Spinal cord (tissue), 10 donors: ENCODE data around the gene OR4D2. TPM values are rescaled to one million over a fixed set of nuclear protein-coding genes. Genes with fewer than 3 reads are reported as not detected.

Experiments used
- DNase-seq, 6 donors: peaks; one replicate each; pipeline versions ENCODE4 v3.0.0 to v3.0.0-alpha.2; 2013 to 2015; ENCODE audit warnings: low spot score in 6 of 6, low read depth in 4 of 6
- H3K27ac ChIP-seq: one replicate; pipeline ENCODE4 v1.5.1; 2013; ENCODE audit warnings: low read depth, low read length, control low read depth
- H3K27me3 ChIP-seq: one replicate; pipeline ENCODE4 v1.6.1; 2013; ENCODE audit warnings: low read length; ENCODE audit not compliant: control insufficient read depth, insufficient read depth
- H3K36me3 ChIP-seq: one replicate; pipeline ENCODE4 v1.6.1; 2013; ENCODE audit warnings: low read length; ENCODE audit not compliant: control insufficient read depth, insufficient read depth
- H3K4me1 ChIP-seq: one replicate; pipeline ENCODE4 v1.6.1; 2013; ENCODE audit warnings: low read length; ENCODE audit not compliant: control insufficient read depth, insufficient read depth
- H3K4me3 ChIP-seq: one replicate; pipeline ENCODE4 v1.5.1; 2013; ENCODE audit warnings: low read depth, low read length, control low read depth
- H3K9me3 ChIP-seq: one replicate; pipeline ENCODE4 v1.6.1; 2013; ENCODE audit warnings: low read length; ENCODE audit not compliant: control insufficient read depth, insufficient read depth
- WGBS: methylation state at CpG from one replicate; pipeline ENCODE4 v1.1.5; 2013; ENCODE audit warnings: missing lambda C conversion rate; ENCODE audit not compliant: insufficient coverage; 5-methylcytosine and 5-hydroxymethylcytosine counted together
- polyA plus RNA-seq, 2 donors: library from polyadenylated mRNA; unstranded; fragments of 120-200 nt; gene quantifications; one replicate each; pipeline ENCODE4 v1.2.1, GENCODE V29; 2013; ENCODE audit not compliant: insufficient read length in 2 of 2
- total RNA-seq, 2 donors: library from RNA; depleted of rRNA in 1 of 2; stranded (reverse); fragments of 120-200 nt in 1 of 2; fragments of >200 nt in 1 of 2; gene quantifications; one replicate each; pipeline versions ENCODE4 v1.2.3 to v1.2.4, GENCODE V29; 2013 to 2014
- donor health status: healthy.

Gene OR4D2
- total and polyA plus RNA-seq, 4 donors = not detected

DNA sequence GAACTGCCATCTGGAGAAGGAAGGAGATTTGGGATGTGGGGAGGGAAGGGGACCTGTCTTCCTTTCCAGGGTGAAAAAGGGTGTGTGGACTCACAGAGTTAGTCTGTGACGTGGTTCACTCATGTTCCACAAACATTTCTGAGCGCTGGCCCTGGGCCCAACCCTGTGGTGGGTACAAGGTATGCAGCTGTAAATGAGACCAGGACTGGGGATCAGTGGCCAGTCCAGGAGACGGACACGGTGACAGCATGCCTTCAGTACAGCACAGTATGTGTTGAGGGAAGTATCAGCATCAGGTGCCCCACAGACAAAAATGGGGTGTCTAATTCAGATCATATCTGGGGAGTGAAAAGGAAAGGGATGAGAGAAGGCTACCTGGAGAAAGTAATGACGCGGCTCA, 20.3 kb downstream of the OR4D2 start:
- DNase-seq = no peak
- Histone ChIP-seq H3K4me1 (no peaks in the 10 kb centered on the region), H3K27ac (no peak overlapping the region), H3K9me3 (no peaks in the 10 kb centered on the region), H3K4me3 (no peak overlapping the region), H3K27me3 (peaks cover 4% of the 10 kb centered on the region), H3K36me3 (no peaks in the 10 kb centered on the region)
- 91% methylated on average over 6 of the region's 6 CpGs for WGBS

DNA sequence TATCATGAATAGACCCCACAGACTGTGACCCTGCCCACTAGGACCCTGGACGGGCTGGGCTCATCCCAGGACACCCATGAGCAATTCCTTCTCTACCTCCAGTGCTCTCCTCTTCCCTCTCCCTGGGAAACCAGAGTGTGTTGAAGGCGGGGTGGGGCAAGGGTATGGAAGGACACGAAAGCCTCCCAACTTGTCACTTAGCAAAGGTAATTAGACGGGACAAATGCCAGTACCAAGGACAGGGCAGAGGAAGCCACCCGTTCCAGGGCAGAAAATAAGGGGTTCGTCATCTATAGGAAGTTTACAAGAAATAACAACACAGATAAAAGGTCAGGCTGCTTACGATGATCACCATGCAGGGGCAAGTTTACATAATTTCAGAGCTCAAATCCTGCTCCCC, 20.9 kb downstream of the OR4D2 start:
- Histone ChIP-seq H3K27ac (no peak overlapping the region), H3K4me3 (no peak overlapping the region), H3K9me3 (no peaks in the 10 kb centered on the region), H3K27me3 (peaks cover 4% of the 10 kb centered on the region), H3K4me1 (no peaks in the 10 kb centered on the region), H3K36me3 (no peaks in the 10 kb centered on the region)
- WGBS = no CpG with 5 or more reads among the region's 7 CpGs
- no peak for DNase-seq

DNA sequence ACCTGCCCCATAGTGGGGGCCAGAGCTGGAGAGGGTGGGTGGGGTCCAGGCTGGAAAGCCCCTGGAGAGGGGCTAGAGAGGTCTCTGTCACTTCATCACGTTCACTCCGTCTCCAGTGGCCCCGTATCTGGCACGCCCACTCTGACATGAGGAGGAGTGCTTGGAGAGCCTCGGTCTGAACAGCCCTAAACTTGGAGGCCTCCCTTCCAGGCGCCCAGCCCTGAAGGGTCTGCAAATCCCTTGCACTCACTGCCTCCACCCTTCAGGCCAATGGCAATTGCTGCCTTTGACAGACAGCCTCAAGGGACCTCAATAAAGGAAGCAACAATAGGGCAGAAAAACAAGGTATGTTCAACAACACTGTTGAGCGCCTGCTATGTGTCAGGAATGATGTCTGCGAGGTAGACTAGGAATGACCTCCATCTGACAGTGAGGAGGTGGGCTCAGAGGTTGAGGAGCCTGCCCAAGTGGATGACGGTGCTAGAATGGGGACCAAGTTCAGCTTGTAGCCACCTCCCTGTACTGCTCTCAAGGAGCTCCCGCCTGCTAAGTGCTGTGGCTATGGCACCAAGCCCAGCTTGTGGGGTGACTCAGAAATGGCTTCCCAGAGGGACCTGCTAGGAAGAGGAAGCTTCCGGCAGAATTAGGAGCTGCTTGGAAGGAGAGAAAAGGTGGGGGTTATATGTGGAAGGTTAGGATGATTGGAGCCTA, 22.8 kb downstream of the OR4D2 start:
- DNase-seq = no peak
- H3K4me1 ChIP-seq = no peaks in the 10 kb centered on the region
- peaks cover 4% of the 10 kb centered on the region for H3K27me3 ChIP-seq
- no peaks in the 10 kb centered on the region for H3K36me3 ChIP-seq
- no peak overlapping the region for H3K4me3 ChIP-seq
- H3K9me3 ChIP-seq = no peaks in the 10 kb centered on the region
- 87% methylated on average over 8 of the region's 11 CpGs for WGBS
- H3K27ac ChIP-seq = no peak overlapping the region

DNA sequence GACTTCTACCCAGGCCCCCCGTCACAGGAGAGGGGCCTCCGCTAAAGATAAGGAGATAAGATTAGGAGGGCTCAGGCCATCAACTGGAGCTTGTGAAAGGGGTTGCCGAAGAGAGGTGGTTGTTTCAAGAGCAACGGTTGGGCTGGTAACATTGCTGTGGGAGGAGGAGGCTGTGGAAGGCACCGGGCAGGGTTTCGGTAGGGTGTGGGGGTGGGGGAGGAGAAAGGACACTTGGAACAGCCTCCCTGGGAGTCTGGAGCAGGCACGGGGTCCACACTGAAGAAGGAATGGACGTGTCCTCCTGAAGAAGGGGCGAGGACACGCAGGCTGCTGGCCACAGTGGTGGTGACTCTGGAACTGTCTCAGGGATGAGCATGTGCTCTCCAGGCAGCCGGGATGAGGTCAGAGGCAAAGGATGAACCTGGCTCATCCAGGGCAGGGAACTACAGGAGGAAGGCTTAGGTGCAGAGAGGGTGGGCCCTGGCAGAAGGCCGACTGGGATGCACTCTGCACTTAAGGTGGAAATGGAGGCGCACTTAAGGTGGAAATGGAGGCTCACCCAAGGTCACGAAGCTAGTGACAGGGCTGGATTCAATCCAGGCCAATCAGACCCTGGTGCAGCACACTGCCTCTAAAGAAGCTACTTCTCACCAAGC, 24.6 kb downstream of the OR4D2 start:
- Histone ChIP-seq H3K27ac (no peak overlapping the region), H3K4me1 (no peaks in the 10 kb centered on the region), H3K4me3 (no peak overlapping the region), H3K27me3 (peaks cover 4% of the 10 kb centered on the region), H3K9me3 (no peaks in the 10 kb centered on the region), H3K36me3 (no peaks in the 10 kb centered on the region)
- DNase-seq = no peak
- WGBS = 55% methylated on average over 12 of the region's 14 CpGs

DNA sequence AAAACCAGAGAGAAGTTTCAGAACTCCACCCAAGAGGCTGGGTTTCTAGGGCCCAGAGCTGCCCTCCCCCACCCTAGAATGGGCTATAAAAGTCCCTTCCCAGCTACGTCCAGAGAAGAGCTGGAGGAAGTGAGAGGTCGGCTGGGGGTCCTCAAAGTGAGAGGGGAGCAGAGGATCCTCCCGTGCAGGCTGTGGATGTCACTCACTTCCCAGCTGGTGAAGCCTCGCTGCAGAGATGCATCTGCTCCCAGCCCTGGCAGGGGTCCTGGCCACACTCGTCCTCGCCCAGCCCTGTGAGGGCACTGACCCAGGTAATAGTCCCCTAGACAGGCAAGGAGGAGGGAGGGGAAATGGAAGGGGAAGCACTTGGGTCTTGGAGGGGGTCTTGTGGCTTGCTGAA, 25.8 kb downstream of the OR4D2 start, which contains the start of gene EPX:
TSS of gene EPX (plus strand) at position 115 of the 400 bp plus-strand sequence. CDS start at position 236, 121 bp downstream.
- Histone ChIP-seq H3K27ac (no peak within 1 kb of the TSS), H3K27me3 (peaks cover 6% of the 10 kb centered on the region), H3K36me3 (no peaks in the 10 kb centered on the region), H3K9me3 (no peaks in the 10 kb centered on the region), H3K4me1 (no peaks in the 10 kb centered on the region), H3K4me3 (no peak within 1 kb of the TSS)
- WGBS = 43% methylated on average over 5 of the region's 6 CpGs
- no peak for DNase-seq

DNA sequence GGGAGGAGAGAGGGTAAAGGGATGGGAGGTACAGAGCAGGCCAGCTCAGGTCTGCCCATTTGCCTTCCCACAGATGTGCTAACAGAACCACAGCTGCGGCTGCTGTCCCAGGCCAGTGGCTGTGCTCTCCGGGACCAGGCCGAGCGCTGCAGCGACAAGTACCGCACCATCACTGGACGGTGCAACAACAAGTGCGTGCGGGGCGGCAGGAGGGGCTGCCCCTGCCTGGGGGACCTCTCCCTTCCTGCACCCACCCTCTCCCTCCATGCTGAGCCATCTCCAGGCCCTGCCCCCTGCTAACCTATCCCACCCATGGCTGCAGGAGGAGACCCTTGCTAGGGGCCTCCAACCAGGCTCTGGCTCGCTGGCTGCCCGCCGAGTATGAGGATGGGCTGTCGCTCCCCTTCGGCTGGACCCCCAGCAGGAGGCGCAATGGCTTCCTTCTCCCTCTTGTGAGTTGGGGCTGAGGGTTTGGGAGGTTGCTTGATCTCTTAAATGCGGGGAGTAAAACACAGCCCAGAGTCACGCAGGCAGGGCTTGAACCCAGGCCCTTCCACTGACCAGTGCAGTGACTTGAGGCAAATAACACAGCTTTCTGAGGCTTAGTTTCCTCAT, 27.0 kb downstream of the OR4D2 start:
- no peak for DNase-seq
- H3K9me3 ChIP-seq = no peaks in the 10 kb centered on the region
- no peak overlapping the region for H3K4me3 ChIP-seq
- peaks cover 9% of the 10 kb centered on the region for H3K27me3 ChIP-seq
- H3K36me3 ChIP-seq = no peaks in the 10 kb centered on the region
- no peak overlapping the region for H3K27ac ChIP-seq
- H3K4me1 ChIP-seq = no peaks in the 10 kb centered on the region
- WGBS = 70% methylated on average over 17 of the region's 18 CpGs

DNA sequence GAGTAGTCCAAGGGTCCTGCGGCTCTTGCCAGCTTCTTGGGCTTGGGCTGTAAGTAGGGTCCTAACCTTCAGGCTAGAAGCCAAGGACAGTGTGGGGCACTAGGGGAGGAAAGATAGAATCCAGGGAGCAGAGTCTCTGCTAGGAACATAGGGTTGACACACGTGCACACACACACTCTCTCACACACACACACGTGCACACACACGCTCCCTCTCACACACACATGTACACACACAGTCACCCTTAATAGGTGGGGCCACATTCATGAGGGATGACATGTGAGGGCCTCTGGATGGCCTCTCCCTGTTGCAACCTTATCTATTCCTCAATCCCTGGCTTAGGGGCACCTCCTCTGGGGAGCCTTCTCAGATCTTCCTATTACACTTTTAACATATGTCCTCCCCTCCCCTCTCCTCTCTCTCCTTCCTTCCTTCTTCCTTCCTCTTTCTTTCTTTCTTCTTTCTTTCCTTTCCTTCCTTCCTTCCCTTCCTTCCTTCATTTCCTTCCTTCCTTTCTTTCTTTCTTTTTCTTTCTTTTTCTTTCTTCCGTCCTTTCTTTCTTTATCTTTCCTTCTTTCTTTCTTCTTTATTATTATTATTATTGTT, 28.8 kb downstream of the OR4D2 start:
- H3K36me3 ChIP-seq = no peaks in the 10 kb centered on the region
- H3K27ac ChIP-seq = no peak overlapping the region
- no peaks in the 10 kb centered on the region for H3K9me3 ChIP-seq
- no CpG with 5 or more reads among the region's 5 CpGs for WGBS
- no peak for DNase-seq
- H3K4me3 ChIP-seq = no peak overlapping the region
- H3K4me1 ChIP-seq = peaks cover 2% of the 10 kb centered on the region
- H3K27me3 ChIP-seq = peaks cover 5% of the 10 kb centered on the region

DNA sequence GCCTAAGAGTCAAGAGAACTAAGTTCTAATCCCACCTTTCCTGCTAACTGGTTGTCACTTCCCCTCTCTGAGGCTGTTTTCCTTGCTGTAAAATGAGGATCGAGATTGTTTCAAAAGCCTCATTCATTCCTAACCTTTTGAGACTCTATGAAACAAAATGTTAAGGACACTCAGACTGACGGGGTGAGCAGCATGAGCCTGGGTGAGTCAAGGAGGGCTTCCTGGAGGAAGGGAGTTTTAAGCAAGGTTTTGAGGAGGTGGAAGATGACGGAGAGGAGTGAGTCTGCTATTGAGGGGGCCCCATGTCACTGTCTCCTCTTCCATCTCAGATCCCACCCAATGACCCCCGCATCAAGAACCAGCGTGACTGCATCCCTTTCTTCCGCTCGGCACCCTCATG, 29.8 kb downstream of the OR4D2 start:
- Histone ChIP-seq H3K27ac (no peak overlapping the region), H3K27me3 (peaks cover 5% of the 10 kb centered on the region), H3K36me3 (no peaks in the 10 kb centered on the region), H3K4me1 (peaks cover 2% of the 10 kb centered on the region), H3K9me3 (no peaks in the 10 kb centered on the region), H3K4me3 (no peak overlapping the region)
- 84% methylated on average over 4 of the region's 7 CpGs for WGBS
- no peak for DNase-seq

DNA sequence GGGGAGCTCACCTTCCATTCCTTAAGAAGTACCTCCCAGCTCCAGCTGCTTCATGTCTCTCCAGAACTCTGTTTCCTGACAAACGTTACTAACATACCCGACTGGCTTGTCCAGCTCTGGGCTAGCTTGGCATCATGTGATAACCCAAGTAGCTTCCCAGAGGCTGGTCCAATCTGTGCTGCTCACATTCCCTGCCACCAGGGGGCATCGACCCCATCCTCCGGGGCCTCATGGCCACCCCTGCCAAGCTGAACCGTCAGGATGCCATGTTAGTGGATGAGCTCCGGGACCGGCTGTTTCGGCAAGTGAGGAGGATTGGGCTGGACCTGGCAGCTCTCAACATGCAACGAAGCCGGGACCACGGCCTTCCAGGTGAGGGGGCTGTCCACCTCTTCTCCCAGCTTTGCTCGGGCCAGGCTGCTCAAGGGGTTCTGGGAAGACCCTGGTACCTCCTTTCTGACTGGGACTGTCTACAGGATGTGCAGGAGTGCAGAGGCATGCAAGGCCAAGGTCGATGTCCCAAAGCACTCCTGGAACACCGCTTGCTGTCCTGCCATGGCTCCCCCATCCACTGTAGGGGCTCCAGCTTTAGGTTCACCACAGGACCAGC, 33.3 kb downstream of the OR4D2 start:
- Histone ChIP-seq H3K4me3 (no peak overlapping the region), H3K9me3 (no peaks in the 10 kb centered on the region), H3K36me3 (peaks cover 6% of the 10 kb centered on the region), H3K27me3 (peaks cover 5% of the 10 kb centered on the region), H3K4me1 (peaks cover 2% of the 10 kb centered on the region), H3K27ac (no peak overlapping the region)
- DNase-seq = peak in 2 of 6 donors; percentile 17 to 30
- 54% methylated on average over 14 of the region's 14 CpGs for WGBS
